Left ventricle myocardium inferior (tissue), 1 donor: ENCODE data around the gene ERBB2. TPM values are rescaled to one million over a fixed set of nuclear protein-coding genes. Genes with fewer than 3 reads are reported as not detected.
A peak's percentile ranks its signal among the peaks of the same experiment; 100 is the strongest.

Experiments used
- DNase-seq: peaks from one replicate; pipeline ENCODE4 v3.0.0-alpha.2; 2020
- H3K27ac ChIP-seq: fragments of 200-600 bp; replicated peaks from 2 replicates; pipeline ENCODE4 v1.8.0; 2021
- H3K27me3 ChIP-seq: fragments of 200-600 bp; 2 replicates; pipeline ENCODE4 v1.8.0; 2021; ENCODE audit warnings: low read depth
- H3K36me3 ChIP-seq: fragments of 200-600 bp; 2 replicates; pipeline ENCODE4 v1.8.0; 2021
- H3K4me1 ChIP-seq: fragments of 200-600 bp; 2 replicates; pipeline ENCODE4 v1.8.0; 2021
- H3K4me3 ChIP-seq: fragments of 200-600 bp; 2 replicates; pipeline ENCODE4 v1.8.0; 2021; ENCODE audit warnings: mild to moderate bottlenecking, moderate library complexity
- H3K9me3 ChIP-seq: fragments of 200-600 bp; replicated peaks from 2 replicates; pipeline ENCODE4 v1.8.0; 2021
- CTCF ChIP-seq: fragments of 200-600 bp; IDR thresholded peaks from 2 replicates; pipeline ENCODE4 v1.8.0; 2021; ENCODE audit warnings: antibody characterized with exemption, mild to moderate bottlenecking, borderline replicate concordance
- intact Hi-C: fragments of 100-400 bp; cut with micrococcal nuclease; formaldehyde crosslinking; loops from one replicate; pipeline ENCODE4 v1.11.0; 2022
- total RNA-seq: library from RNA; stranded (reverse); fragmentation: NEBNext Ultra II Directional; extraction: Animal tissue kit (Norgen Biotek cat#: 25700); gene quantifications from one replicate; pipeline ENCODE4 v1.2.1, GENCODE V29; 2021
- donor health status: DM: no; HTN: yes; CAD: no; lungs with severe emphysema.

ERBB2 gene
- total RNA-seq, 1 donor from 2014 or later, result 61.0 TPM

GRCh38 chr17:39670746-39671145 lies 29.1 kb upstream of the ERBB2 start:
- H3K4me3 ChIP-seq, result no peak overlapping the region
- H3K36me3 ChIP-seq, result no peaks in the 10 kb centered on the region
- H3K27ac ChIP-seq, result peak overlapping the region; percentile 97
- no peak for DNase-seq
- H3K4me1 ChIP-seq, result peaks cover 90% of the 10 kb centered on the region
- intact Hi-C loops, result no loop called here
- no peaks in the 10 kb centered on the region for H3K9me3 ChIP-seq
- H3K27me3 ChIP-seq, result peaks cover 41% of the 10 kb centered on the region
- TF ChIP-seq CTCF, result no peak

GRCh38 chr17:39671651-39672521 lies 28.0 kb upstream of the ERBB2 start:
- DNase-seq, result peak; percentile 69
- peak overlapping the region; percentile 97 for H3K27ac ChIP-seq
- TF ChIP-seq CTCF, result peak; percentile 67
- H3K27me3 ChIP-seq, result peaks cover 29% of the 10 kb centered on the region
- no peaks in the 10 kb centered on the region for H3K9me3 ChIP-seq
- peaks cover 90% of the 10 kb centered on the region for H3K4me1 ChIP-seq
- H3K36me3 ChIP-seq, result no peaks in the 10 kb centered on the region
- intact Hi-C loops, result no loop called here
- no peak overlapping the region for H3K4me3 ChIP-seq

- intact Hi-C loops, result no loop called here
- H3K27ac ChIP-seq, result peak overlapping the region; percentile 97
- peaks cover 22% of the 10 kb centered on the region for H3K27me3 ChIP-seq
- H3K9me3 ChIP-seq, result no peaks in the 10 kb centered on the region
- H3K4me3 ChIP-seq, result no peak overlapping the region
- no peaks in the 10 kb centered on the region for H3K36me3 ChIP-seq
- TF ChIP-seq CTCF, result no peak
- no peak for DNase-seq
- peaks cover 88% of the 10 kb centered on the region for H3K4me1 ChIP-seq
These were observed 27.1 kb upstream of the ERBB2 start for GRCh38 chr17:39672522-39673334.

GRCh38 chr17:39673335-39674081 lies 26.4 kb upstream of the ERBB2 start:
- Histone ChIP-seq H3K4me1 (peaks cover 87% of the 10 kb centered on the region), H3K27me3 (peaks cover 15% of the 10 kb centered on the region), H3K4me3 (no peak overlapping the region), H3K27ac (peak overlapping the region; percentile 16), H3K9me3 (no peaks in the 10 kb centered on the region), H3K36me3 (no peaks in the 10 kb centered on the region)
- no peak for TF ChIP-seq CTCF
- intact Hi-C loops, result no loop called here
- no peak for DNase-seq

- H3K36me3 ChIP-seq, result no peaks in the 10 kb centered on the region
- peaks cover 87% of the 10 kb centered on the region for H3K4me1 ChIP-seq
- no peaks in the 10 kb centered on the region for H3K9me3 ChIP-seq
- DNase-seq, result no peak
- no peak for TF ChIP-seq CTCF
- peaks cover 9% of the 10 kb centered on the region for H3K27me3 ChIP-seq
- intact Hi-C loops, result no loop called here
- H3K27ac ChIP-seq, result peak overlapping the region; percentile 92
- H3K4me3 ChIP-seq, result no peak overlapping the region
These were observed 25.7 kb upstream of the ERBB2 start for GRCh38 chr17:39674179-39674578.
